ENCODE measurements around the gene NTN1.

NTN1 gene

DNA sequence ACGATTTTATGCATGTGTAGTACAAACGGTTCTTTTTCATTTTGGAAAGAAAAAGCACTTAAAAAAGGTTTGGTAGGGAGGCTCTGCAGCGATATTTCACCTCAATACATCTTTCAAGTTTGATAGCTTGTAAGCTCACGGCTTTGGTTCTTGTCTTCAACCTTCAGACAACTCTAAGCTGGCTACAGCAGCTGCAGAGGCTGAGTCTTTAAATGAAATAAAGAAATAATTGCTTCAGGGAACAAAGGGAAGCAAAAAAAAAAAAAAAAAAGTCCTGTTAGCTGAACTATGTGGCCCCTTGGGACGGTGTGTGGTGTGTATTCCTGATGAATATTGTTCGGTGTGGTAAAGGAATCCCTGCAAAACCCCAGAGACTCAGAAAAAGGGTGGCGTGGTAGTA lies 265.1 kb downstream of the NTN1 start:
- no peak overlapping the region for H3K4me3 ChIP-seq (ENCODE audit: low read depth, low read length)
- TF ChIP-seq, protein P1, sequence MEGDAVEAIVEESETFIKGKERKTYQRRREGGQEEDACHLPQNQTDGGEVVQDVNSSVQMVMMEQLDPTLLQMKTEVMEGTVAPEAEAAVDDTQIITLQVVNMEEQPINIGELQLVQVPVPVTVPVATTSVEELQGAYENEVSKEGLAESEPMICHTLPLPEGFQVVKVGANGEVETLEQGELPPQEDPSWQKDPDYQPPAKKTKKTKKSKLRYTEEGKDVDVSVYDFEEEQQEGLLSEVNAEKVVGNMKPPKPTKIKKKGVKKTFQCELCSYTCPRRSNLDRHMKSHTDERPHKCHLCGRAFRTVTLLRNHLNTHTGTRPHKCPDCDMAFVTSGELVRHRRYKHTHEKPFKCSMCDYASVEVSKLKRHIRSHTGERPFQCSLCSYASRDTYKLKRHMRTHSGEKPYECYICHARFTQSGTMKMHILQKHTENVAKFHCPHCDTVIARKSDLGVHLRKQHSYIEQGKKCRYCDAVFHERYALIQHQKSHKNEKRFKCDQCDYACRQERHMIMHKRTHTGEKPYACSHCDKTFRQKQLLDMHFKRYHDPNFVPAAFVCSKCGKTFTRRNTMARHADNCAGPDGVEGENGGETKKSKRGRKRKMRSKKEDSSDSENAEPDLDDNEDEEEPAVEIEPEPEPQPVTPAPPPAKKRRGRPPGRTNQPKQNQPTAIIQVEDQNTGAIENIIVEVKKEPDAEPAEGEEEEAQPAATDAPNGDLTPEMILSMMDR (conservative IDR thresholded peaks at IDR 0.05; ENCODE audit: low read depth, low read length) = no peak
- no peak for DNase-seq (ENCODE audit: low read depth)

DNA sequence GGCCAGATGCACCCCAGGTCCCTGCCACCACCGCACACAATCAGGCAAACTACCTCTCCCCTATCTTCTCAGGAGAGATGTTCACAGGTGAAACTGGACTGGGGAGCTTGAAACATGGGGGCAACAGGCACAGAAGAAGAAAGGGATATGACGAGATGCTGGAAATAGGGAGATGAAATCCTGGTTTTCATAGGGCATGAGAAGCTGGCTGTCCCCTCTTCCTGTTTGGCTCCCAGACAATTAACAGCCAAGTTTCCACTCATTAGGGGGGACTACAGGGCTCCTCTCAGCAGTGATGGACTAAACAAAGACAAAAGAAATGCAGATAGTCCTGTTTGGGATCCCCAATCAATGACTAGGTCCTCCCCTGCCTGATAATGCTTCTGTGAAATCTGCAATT lies 266.0 kb downstream of the NTN1 start:
- DNase-seq (ENCODE audit: low read depth) = no peak
- no peak overlapping the region for H3K4me3 ChIP-seq (ENCODE audit: low read depth, low read length)
- TF ChIP-seq, protein P1 (conservative IDR thresholded peaks at IDR 0.05; ENCODE audit: low read depth, low read length) = no peak

DNA sequence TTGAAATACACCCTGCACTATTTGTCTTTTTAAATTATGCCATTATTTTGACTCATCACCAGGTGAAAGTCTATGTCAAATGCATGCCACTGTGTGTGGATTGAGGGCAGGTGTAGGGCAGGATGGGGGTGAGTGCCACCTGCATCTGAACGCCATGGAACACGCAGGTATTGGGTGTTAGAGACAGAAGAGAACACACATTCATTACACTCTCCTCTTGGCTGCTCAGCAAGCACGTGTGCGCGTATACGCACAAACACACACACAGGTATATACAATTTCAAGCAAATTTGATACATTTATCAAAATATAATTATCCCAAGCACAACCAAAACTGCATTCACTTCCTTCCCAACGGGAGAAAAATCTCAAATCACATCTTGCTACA lies 268.9 kb downstream of the NTN1 start:
- no peak for DNase-seq (ENCODE audit: low read depth)
- no peak overlapping the region for H3K4me3 ChIP-seq (ENCODE audit: low read depth, low read length)

DNA sequence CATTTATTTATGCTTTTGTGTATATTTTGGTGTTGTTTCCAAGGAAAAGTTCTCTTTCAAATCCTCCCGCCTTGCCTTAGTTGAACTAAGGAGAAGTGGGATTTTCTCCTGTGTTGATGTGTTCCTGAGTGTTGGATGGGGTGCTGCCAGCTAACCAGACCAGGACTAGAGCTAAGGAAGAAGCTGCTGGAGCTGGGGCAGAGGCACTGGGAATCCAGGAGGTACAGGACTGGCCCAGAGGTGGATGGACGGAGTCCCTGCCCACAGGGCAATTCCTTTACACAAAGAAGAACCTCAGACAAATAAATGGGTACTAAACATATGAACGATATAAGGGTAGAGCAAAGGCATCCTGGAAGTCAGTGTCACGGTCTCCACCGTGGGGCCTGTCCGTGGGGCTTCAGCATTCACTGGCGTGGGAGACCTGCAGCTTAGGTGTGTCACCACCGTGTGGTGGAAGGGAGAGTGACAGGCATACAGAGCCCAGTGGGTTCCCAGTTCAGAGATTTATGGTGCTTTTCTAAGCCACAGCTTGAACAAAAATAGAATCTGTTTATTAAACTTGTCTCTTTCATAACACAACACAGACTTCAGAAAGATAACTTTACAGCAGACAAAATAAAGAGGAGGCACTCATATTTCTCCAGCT lies 270.7 kb downstream of the NTN1 start:
- peak; percentile 58 for DNase-seq (ENCODE audit: low read depth)
- no peak overlapping the region for H3K4me3 ChIP-seq (ENCODE audit: low read depth, low read length)
- TF ChIP-seq, protein P1 (conservative IDR thresholded peaks at IDR 0.05; ENCODE audit: low read depth, low read length) = peak; percentile 81

More for the DNA sequence above, 268.9 kb downstream of the NTN1 start:
- TF ChIP-seq, protein P1 (conservative IDR thresholded peaks at IDR 0.05; ENCODE audit: low read depth, low read length) = no peak

DNA sequence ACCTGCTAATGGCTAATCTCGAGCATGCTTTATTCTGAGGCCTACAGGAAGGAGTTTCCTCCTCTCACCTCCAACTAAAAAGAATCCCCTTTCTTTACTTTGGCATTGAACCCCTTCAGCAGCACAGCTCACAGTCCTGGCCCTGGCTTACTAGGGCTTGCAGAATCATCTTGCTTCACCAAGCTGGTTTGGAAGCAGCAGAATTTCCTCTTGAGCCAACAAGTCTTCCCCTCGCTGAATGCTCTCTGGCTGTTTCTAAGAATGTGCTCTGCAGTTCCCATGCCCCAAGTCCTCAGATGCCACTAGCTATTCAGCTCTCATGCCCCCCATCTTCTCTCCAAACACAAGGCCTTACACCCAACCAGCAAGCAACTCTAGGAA lies 271.2 kb downstream of the NTN1 start:
- no peak for DNase-seq (ENCODE audit: low read depth)
- no peak overlapping the region for H3K4me3 ChIP-seq (ENCODE audit: low read depth, low read length)
- TF ChIP-seq, protein P1 (conservative IDR thresholded peaks at IDR 0.05; ENCODE audit: low read depth, low read length) = no peak

Data from choroid plexus epithelial cell (primary cell).